Hepatocyte (in vitro differentiated cells): ENCODE results near the gene MPEG1. TPM values are rescaled to one million over a fixed set of nuclear protein-coding genes. Genes with fewer than 3 reads are reported as not detected.

Experiments used
- DNase-seq: peaks from one replicate; pipeline ENCODE4 v3.0.0-alpha.2; 2016; ENCODE audit warnings: low spot score
- H2AFZ ChIP-seq: fragments of 200-600 bp; sonication (generic); 2 replicates; pipeline ENCODE4 v1.6.0; 2016; ENCODE audit warnings: antibody characterized with exemption, mild to moderate bottlenecking
- H3K27ac ChIP-seq: fragments of 200-600 bp; sonication (generic); 2 replicates; pipeline ENCODE4 v1.5.1; 2016; ENCODE audit warnings: mild to moderate bottlenecking
- H3K27me3 ChIP-seq: fragments of 200-600 bp; sonication (generic); 2 replicates; pipeline ENCODE4 v1.6.1; 2016
- H3K36me3 ChIP-seq: fragments of 200-600 bp; sonication (generic); replicated peaks from 2 replicates; pipeline ENCODE4 v1.5.1; 2016; ENCODE audit warnings: low read depth; ENCODE audit not compliant: insufficient read depth
- H3K4me1 ChIP-seq: fragments of 200-600 bp; sonication (generic); 2 replicates; pipeline ENCODE4 v1.5.1; 2016; ENCODE audit warnings: mild to moderate bottlenecking, moderate library complexity; ENCODE audit not compliant: insufficient read depth
- H3K4me2 ChIP-seq: fragments of 200-600 bp; sonication (generic); 2 replicates; pipeline ENCODE4 v1.6.0; 2016
- H3K4me3 ChIP-seq: fragments of 200-600 bp; sonication (generic); 2 replicates; pipeline ENCODE4 v1.5.1; 2016; ENCODE audit warnings: mild to moderate bottlenecking
- H3K79me2 ChIP-seq: fragments of 200-600 bp; sonication (generic); 2 replicates; pipeline ENCODE4 v1.6.0; 2017; ENCODE audit warnings: mild to moderate bottlenecking
- H3K9me2 ChIP-seq: fragments of 200-600 bp; sonication (generic); replicated peaks from 2 replicates; pipeline ENCODE4 v1.6.0; 2017; ENCODE audit warnings: mild to moderate bottlenecking; ENCODE audit not compliant: insufficient read depth
- H3K9me3 ChIP-seq: fragments of 200-600 bp; sonication (generic); 2 replicates; pipeline ENCODE4 v1.5.1; 2016; ENCODE audit warnings: low read depth, mild to moderate bottlenecking
- H4K20me1 ChIP-seq: fragments of 200-600 bp; sonication (generic); 2 replicates; pipeline ENCODE4 v1.6.0; 2016; ENCODE audit warnings: mild to moderate bottlenecking; ENCODE audit not compliant: insufficient read depth, poor library complexity, severe bottlenecking
- CTCF ChIP-seq: fragments of 200-600 bp; sonication (generic); IDR thresholded peaks from 2 replicates; pipeline ENCODE4 v1.5.1; 2016; ENCODE audit warnings: antibody characterized with exemption, mild to moderate bottlenecking; ENCODE audit not compliant: poor library complexity
- EZH2 ChIP-seq: fragments of 200-600 bp; sonication (generic); IDR thresholded peaks from 2 replicates; pipeline ENCODE4 v1.6.1; 2016; ENCODE audit warnings: antibody characterized with exemption, mild to moderate bottlenecking, borderline replicate concordance
- EZH2phosphoT487 ChIP-seq: fragments of 200-600 bp; sonication (generic); IDR thresholded peaks from one replicate; pipeline ENCODE4 v1.6.1; 2018; ENCODE audit warnings: antibody characterized with exemption, mild to moderate bottlenecking, low read depth, moderate library complexity; ENCODE audit not compliant: unreplicated experiment, severe bottlenecking
- WGBS: methylation state at CpG from one replicate; pipeline ENCODE4 v1.1.6; 2016; ENCODE audit warnings: low lambda C conversion rate; ENCODE audit errors: missing lambda C conversion rate; 5-methylcytosine and 5-hydroxymethylcytosine counted together
- polyA plus RNA-seq: library from polyadenylated mRNA; unstranded; fragments of >200 nt; fragmentation: Nextera tagmentation; extraction: Ambion mirVana; gene quantifications from 2 replicates; pipeline ENCODE4 v1.2.1, GENCODE V29; 2016
- total RNA-seq: library from RNA; depleted of rRNA; stranded (reverse); fragments of >200 nt; gene quantifications from 2 replicates; pipeline ENCODE4 v1.2.3, GENCODE V29; 2014

The MPEG1 gene
- total and polyA plus RNA-seq, 2 experiments from 2014 or later = 0.57 TPM; not detected in 1

GRCh38 chr11:59180168-59180776 lies 32.5 kb downstream of the MPEG1 start:
- DNase-seq = no peak
- Histone ChIP-seq H3K4me2 (no peak overlapping the region), H3K4me1 (peaks cover 37% of the 10 kb centered on the region), H3K36me3 (no peaks in the 10 kb centered on the region), H2AFZ (no peak overlapping the region), H3K79me2 (peaks cover 97% of the 10 kb centered on the region), H3K27ac (no peak overlapping the region), H3K9me3 (no peaks in the 10 kb centered on the region), H4K20me1 (peaks cover 4% of the 10 kb centered on the region), H3K27me3 (no peaks in the 10 kb centered on the region), H3K4me3 (no peak overlapping the region), H3K9me2 (no peaks in the 10 kb centered on the region)
- TF ChIP-seq EZH2phosphoT487 (no peak), EZH2 (no peak), CTCF (no peak)
- 85% methylated on average over 2 of the region's 2 CpGs for WGBS

GRCh38 chr11:59179121-59179520 lies 33.6 kb downstream of the MPEG1 start:
- Histone ChIP-seq H3K4me1 (peaks cover 31% of the 10 kb centered on the region), H3K79me2 (peaks cover 92% of the 10 kb centered on the region), H4K20me1 (peaks cover 4% of the 10 kb centered on the region), H3K36me3 (no peaks in the 10 kb centered on the region), H3K4me3 (no peak overlapping the region), H2AFZ (no peak overlapping the region), H3K27me3 (no peaks in the 10 kb centered on the region), H3K27ac (no peak overlapping the region), H3K9me3 (no peaks in the 10 kb centered on the region), H3K9me2 (no peaks in the 10 kb centered on the region), H3K4me2 (no peak overlapping the region)
- 71% methylated on average over 2 of the region's 2 CpGs for WGBS
- no peak for DNase-seq
- TF ChIP-seq CTCF (no peak), EZH2phosphoT487 (no peak), EZH2 (no peak)

- Histone ChIP-seq H3K4me1 (peaks cover 23% of the 10 kb centered on the region), H3K4me3 (no peak overlapping the region), H3K9me3 (no peaks in the 10 kb centered on the region), H3K79me2 (peaks cover 88% of the 10 kb centered on the region), H3K27me3 (no peaks in the 10 kb centered on the region), H3K9me2 (no peaks in the 10 kb centered on the region), H3K36me3 (no peaks in the 10 kb centered on the region), H3K27ac (no peak overlapping the region), H4K20me1 (peaks cover 4% of the 10 kb centered on the region), H3K4me2 (no peak overlapping the region), H2AFZ (no peak overlapping the region)
- TF ChIP-seq EZH2phosphoT487 = no peak
- TF ChIP-seq CTCF = no peak
- no peak for TF ChIP-seq EZH2
- no peak for DNase-seq
Measured at GRCh38 chr11:59178402-59178801, 34.3 kb downstream of the MPEG1 start.

- peaks cover 4% of the 10 kb centered on the region for H4K20me1 ChIP-seq
- no peak for DNase-seq
- H3K4me3 ChIP-seq = no peak overlapping the region
- H3K9me3 ChIP-seq = no peaks in the 10 kb centered on the region
- H3K27ac ChIP-seq = peak overlapping the region; percentile 95
- no peaks in the 10 kb centered on the region for H3K36me3 ChIP-seq
- WGBS = 83% methylated on average over 7 of the region's 7 CpGs
- no peaks in the 10 kb centered on the region for H3K27me3 ChIP-seq
- peaks cover 22% of the 10 kb centered on the region for H3K4me1 ChIP-seq
- no peaks in the 10 kb centered on the region for H3K9me2 ChIP-seq
- no peak overlapping the region for H2AFZ ChIP-seq
- H3K4me2 ChIP-seq = peak overlapping the region; percentile 100
- H3K79me2 ChIP-seq = peaks cover 74% of the 10 kb centered on the region
- no peak for TF ChIP-seq EZH2phosphoT487
- TF ChIP-seq CTCF = no peak
- TF ChIP-seq EZH2 = no peak
Measured at GRCh38 chr11:59176330-59176729, 36.4 kb downstream of the MPEG1 start.
